ENCODE results near the gene MBTD1.

DNA sequence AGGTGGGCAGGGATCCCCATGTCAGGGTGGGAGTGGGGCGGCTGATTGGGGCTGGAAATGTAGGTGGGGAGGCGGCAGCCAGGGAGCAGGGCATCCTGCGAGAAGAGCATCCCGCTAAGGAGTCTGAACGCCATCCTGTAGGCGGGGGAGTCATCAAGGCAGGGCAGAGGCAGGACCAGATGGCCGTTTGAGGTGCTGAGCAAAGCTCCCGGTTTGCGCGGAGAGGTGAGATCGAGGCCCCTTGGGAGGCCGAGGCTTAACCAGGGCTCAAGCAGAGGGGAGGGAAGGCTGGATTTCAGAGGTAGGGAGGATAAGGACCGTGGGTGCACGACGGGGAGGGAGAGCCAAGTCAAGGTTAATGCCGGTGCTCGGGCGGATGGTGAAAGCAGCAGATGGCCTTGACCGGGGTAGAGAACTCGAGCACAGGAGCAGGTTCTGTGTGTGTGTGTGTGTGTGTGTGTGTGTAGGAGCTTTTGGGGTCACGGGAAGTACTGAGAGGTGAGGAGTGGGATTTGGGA, 94.1 kb downstream of the MBTD1 start:
- no peak for TF ChIP-seq POLR2A (IDR thresholded peaks at IDR 0.05)
- TF ChIP-seq, protein P1, sequence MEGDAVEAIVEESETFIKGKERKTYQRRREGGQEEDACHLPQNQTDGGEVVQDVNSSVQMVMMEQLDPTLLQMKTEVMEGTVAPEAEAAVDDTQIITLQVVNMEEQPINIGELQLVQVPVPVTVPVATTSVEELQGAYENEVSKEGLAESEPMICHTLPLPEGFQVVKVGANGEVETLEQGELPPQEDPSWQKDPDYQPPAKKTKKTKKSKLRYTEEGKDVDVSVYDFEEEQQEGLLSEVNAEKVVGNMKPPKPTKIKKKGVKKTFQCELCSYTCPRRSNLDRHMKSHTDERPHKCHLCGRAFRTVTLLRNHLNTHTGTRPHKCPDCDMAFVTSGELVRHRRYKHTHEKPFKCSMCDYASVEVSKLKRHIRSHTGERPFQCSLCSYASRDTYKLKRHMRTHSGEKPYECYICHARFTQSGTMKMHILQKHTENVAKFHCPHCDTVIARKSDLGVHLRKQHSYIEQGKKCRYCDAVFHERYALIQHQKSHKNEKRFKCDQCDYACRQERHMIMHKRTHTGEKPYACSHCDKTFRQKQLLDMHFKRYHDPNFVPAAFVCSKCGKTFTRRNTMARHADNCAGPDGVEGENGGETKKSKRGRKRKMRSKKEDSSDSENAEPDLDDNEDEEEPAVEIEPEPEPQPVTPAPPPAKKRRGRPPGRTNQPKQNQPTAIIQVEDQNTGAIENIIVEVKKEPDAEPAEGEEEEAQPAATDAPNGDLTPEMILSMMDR (IDR thresholded peaks at IDR 0.05): peak in 1 of 4 experiments; percentile 16
